Osteocyte (in vitro differentiated cells): ENCODE results near the gene LARGE2. TPM values are rescaled to one million over a fixed set of nuclear protein-coding genes. Genes with fewer than 3 reads are reported as not detected.

Experiments used
- DNase-seq: peaks from one replicate; pipeline ENCODE4 v3.0.0; 2021; ENCODE audit warnings: mixed read lengths; ENCODE audit not compliant: unreplicated experiment; ENCODE audit errors: extremely low spot score
- H3K27ac Mint-ChIP-seq: one replicate; pipeline ENCODE4 v1.8.0; 2021; ENCODE audit warnings: mild to moderate bottlenecking, mixed read lengths; ENCODE audit not compliant: unreplicated experiment
- H3K27me3 Mint-ChIP-seq: one replicate; pipeline ENCODE4 v1.8.0; 2021; ENCODE audit warnings: mixed read lengths; ENCODE audit not compliant: unreplicated experiment
- H3K36me3 Mint-ChIP-seq: one replicate; pipeline ENCODE4 v1.8.0; 2021; ENCODE audit warnings: mixed read lengths; ENCODE audit not compliant: unreplicated experiment
- H3K4me1 Mint-ChIP-seq: one replicate; pipeline ENCODE4 v1.8.0; 2021; ENCODE audit warnings: mixed read lengths; ENCODE audit not compliant: unreplicated experiment
- H3K4me3 Mint-ChIP-seq: one replicate; pipeline ENCODE4 v1.8.0; 2021; ENCODE audit warnings: mild to moderate bottlenecking, moderate library complexity, mixed read lengths; ENCODE audit not compliant: unreplicated experiment
- H3K9me3 Mint-ChIP-seq: one replicate; pipeline ENCODE4 v1.8.0; 2021; ENCODE audit warnings: mixed read lengths; ENCODE audit not compliant: unreplicated experiment
- total RNA-seq: library from RNA; stranded (reverse); gene quantifications from 2 replicates; pipeline ENCODE4 v1.2.1, GENCODE V29; 2021
- TF ChIP-seq, protein P1 (sequence below): fragments of 200-600 bp; sonication (generic); IDR thresholded peaks from 2 replicates; pipeline ENCODE4 v1.5.0; 2021; ENCODE audit warnings: antibody characterized with exemption, mild to moderate bottlenecking, moderate library complexity

The LARGE2 gene
- total RNA-seq, 1 donor from 2014 or later = not detected

DNA sequence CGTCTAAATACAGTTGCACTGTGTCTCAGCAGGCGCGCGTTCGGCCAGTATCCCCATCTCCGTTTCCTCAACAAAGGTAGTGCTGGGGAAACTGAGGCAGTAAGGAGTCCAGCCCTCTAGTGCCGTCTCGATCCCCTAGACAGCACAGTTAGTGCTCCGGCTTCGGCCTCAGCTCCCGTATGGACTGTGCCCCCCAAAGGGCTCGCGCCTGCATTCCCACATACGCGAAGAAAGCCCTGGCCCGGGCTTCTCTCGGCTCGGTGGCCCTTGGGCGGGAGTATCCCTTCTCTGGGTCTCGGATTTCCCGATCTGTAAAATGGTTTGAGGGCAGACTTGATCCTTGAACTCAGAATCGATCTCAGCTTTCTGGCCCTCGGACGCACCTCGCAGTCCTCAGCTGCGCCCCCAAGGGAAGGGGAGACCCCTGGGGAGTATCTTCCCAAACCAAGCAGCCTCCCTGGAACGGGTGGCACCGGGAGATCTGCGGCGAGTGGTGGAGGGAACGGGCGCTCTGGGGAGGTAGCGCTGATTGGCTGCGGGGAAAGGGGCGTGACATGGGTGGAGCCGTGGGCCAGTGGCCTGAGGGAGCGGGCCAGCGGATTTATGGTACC is 4.0 kb upstream of the LARGE2 start:
- DNase-seq = no peak
- Mint-ChIP-seq H3K4me3 (peak overlapping the region; percentile 96), H3K4me1 (peaks cover 25% of the 10 kb centered on the region), H3K27ac (peak overlapping the region; percentile 98), H3K9me3 (no peaks in the 10 kb centered on the region), H3K36me3 (no peaks in the 10 kb centered on the region), H3K27me3 (peaks cover 14% of the 10 kb centered on the region)
- TF ChIP-seq, protein P1, sequence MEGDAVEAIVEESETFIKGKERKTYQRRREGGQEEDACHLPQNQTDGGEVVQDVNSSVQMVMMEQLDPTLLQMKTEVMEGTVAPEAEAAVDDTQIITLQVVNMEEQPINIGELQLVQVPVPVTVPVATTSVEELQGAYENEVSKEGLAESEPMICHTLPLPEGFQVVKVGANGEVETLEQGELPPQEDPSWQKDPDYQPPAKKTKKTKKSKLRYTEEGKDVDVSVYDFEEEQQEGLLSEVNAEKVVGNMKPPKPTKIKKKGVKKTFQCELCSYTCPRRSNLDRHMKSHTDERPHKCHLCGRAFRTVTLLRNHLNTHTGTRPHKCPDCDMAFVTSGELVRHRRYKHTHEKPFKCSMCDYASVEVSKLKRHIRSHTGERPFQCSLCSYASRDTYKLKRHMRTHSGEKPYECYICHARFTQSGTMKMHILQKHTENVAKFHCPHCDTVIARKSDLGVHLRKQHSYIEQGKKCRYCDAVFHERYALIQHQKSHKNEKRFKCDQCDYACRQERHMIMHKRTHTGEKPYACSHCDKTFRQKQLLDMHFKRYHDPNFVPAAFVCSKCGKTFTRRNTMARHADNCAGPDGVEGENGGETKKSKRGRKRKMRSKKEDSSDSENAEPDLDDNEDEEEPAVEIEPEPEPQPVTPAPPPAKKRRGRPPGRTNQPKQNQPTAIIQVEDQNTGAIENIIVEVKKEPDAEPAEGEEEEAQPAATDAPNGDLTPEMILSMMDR = no peak

DNA sequence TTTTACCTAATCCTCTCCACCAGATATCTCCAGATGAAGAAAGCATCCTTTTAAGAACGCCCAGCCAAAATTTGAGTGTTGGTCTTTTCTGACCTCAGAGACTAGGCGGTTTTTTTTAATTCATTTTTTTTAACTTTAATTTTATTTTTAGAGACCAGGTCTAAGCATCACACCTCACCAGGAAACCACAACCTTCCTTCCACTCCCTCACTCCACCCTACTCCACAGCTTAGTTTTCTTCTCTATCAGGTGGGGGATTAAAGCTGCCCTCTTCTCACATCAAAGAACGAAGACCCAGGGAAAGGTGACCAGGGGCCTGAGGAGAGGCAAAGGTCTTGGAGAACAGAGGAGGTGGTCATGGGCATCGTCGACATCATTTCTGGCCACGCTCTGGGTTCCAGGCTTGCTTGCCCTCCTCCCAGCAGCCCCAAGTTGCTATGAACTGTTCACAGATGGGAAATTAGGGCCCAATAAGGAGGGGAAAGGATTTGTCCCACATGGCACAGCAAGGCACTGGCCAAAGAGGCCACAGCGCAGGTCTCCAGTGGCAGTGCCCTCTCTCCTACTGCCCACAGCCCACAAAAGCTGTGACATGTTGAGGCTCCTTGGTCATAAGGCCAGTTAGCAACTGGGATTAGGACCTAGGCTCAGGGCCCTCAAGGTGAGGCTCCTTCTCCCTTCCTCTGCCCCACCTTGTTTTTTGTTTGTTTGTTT is 3.3 kb upstream of the LARGE2 start:
- H3K36me3 Mint-ChIP-seq = no peaks in the 10 kb centered on the region
- peak overlapping the region; percentile 96 for H3K4me3 Mint-ChIP-seq
- DNase-seq = no peak
- peak overlapping the region; percentile 98 for H3K27ac Mint-ChIP-seq
- H3K27me3 Mint-ChIP-seq = peaks cover 18% of the 10 kb centered on the region
- peaks cover 25% of the 10 kb centered on the region for H3K4me1 Mint-ChIP-seq
- TF ChIP-seq, protein P1 = no peak
- no peaks in the 10 kb centered on the region for H3K9me3 Mint-ChIP-seq

DNA sequence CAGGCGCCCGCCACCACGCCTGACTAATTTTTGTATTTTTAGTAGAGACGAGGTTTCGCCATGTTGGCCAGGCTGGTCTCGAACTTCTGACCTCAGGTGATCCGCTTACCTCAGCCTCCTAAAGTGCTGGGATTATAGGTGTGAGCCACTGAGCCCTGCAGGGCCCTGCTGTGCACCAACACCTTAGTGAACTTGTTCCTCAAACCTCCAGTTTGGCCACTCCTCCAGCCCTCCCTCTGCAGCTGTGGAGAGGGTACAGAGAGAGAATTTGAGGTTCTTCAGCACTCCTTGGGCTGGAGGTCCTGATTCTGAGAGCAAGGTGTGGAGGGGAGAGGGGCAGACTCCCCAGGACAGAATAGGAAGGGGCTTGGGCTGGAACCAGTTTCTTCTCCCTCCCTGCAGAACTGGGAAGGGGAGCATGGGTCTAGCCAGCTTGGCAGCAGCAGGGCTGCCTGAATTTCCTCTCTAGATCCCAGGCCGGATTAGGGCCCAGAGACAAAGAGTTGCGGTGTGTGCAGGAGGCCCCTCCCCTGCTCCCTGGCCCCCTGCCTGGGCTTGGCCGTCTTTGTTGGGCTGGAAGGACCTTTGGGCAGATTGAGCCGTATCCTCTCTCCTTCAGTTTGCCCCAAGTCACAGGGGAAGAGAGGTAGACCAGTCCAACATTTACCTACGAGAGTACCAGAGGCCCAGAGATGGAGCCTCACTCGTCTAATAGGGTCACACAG is 2.5 kb upstream of the LARGE2 start:
- H3K27ac Mint-ChIP-seq = no peak overlapping the region
- H3K4me1 Mint-ChIP-seq = peaks cover 29% of the 10 kb centered on the region
- TF ChIP-seq, protein P1 = no peak
- H3K4me3 Mint-ChIP-seq = no peak overlapping the region
- DNase-seq = no peak
- no peaks in the 10 kb centered on the region for H3K36me3 Mint-ChIP-seq
- peaks cover 26% of the 10 kb centered on the region for H3K27me3 Mint-ChIP-seq
- no peaks in the 10 kb centered on the region for H3K9me3 Mint-ChIP-seq

GRCh38 chr11:45920531-45921477 is 1.7 kb upstream of the LARGE2 start:
- no peaks in the 10 kb centered on the region for H3K36me3 Mint-ChIP-seq
- no peak for DNase-seq
- TF ChIP-seq, protein P1 = no peak
- H3K4me1 Mint-ChIP-seq = peaks cover 29% of the 10 kb centered on the region
- H3K27ac Mint-ChIP-seq = no peak overlapping the region
- H3K4me3 Mint-ChIP-seq = no peak overlapping the region
- H3K9me3 Mint-ChIP-seq = no peaks in the 10 kb centered on the region
- peaks cover 29% of the 10 kb centered on the region for H3K27me3 Mint-ChIP-seq
